ENCODE data around the gene MAP2K5. TPM values are rescaled to one million over a fixed set of nuclear protein-coding genes. Genes with fewer than 3 reads are reported as not detected.

Gene MAP2K5
- total RNA-seq, 1 donor from 2014 or later = 30.7 TPM

DNA sequence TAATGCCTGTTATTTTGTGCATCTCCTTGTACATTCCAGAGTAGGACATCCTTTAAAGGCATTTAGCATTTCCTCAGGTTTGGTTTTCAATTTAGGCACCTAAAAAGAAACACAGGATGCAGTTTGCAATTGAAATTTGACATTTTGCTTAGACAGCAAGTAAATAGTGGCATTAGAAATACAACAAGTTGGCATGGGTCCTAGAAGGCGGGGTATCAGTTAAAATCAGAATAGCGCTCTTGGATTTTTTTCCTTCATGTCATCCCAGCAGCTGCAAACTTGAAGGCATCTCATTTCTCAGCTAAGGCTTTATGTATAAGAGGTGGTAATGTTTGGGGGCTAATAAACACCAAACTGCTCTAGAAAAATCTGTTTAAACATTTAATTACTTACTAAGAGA is 235.3 kb downstream of the MAP2K5 start:
- no peaks in the 10 kb centered on the region for H3K9me3 Mint-ChIP-seq (ENCODE audit: low read depth)
- TF ChIP-seq, protein P1, sequence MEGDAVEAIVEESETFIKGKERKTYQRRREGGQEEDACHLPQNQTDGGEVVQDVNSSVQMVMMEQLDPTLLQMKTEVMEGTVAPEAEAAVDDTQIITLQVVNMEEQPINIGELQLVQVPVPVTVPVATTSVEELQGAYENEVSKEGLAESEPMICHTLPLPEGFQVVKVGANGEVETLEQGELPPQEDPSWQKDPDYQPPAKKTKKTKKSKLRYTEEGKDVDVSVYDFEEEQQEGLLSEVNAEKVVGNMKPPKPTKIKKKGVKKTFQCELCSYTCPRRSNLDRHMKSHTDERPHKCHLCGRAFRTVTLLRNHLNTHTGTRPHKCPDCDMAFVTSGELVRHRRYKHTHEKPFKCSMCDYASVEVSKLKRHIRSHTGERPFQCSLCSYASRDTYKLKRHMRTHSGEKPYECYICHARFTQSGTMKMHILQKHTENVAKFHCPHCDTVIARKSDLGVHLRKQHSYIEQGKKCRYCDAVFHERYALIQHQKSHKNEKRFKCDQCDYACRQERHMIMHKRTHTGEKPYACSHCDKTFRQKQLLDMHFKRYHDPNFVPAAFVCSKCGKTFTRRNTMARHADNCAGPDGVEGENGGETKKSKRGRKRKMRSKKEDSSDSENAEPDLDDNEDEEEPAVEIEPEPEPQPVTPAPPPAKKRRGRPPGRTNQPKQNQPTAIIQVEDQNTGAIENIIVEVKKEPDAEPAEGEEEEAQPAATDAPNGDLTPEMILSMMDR (IDR thresholded peaks at IDR 0.05; ENCODE audit: unreplicated experiment) = no peak
- H3K36me3 Mint-ChIP-seq (ENCODE audit: insufficient read depth) = no peaks in the 10 kb centered on the region
- H3K27ac Mint-ChIP-seq = no peak overlapping the region
- H3K4me1 Mint-ChIP-seq (ENCODE audit: low read depth) = peaks cover 22% of the 10 kb centered on the region
- no peak overlapping the region for H3K4me3 Mint-ChIP-seq (ENCODE audit: low read depth)
- peaks cover 24% of the 10 kb centered on the region for H3K27me3 Mint-ChIP-seq
- no peak for DNase-seq (ENCODE audit: low spot score, unreplicated experiment)

DNA sequence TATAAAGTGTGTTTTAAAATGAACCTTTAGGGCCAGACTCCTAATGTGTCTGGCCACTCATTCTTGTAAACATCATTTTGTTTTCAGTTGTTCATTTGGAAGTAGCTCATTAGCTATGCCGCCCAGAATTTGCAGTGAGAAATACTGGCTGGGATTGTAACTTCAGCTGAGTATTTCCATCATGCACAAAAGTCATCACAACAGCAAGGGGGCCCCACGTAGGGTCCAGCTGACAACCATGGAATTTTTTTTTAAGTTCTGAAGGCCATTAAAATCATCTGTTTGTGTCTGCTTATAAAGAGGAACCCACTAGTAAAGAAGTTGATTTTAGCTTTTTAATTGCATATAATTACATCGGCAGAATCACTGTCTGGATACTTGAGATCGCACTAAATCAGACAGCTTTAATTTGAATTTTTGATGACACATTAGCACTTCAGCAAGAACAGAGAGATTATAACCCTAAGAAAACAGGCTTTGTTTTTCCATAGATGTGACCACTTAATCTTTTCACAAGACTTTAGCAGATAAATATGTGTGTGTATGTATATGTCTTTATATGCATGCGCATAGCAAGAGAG is 236.6 kb downstream of the MAP2K5 start:
- Mint-ChIP-seq H3K36me3 (ENCODE audit: insufficient read depth) (no peaks in the 10 kb centered on the region), H3K27ac (no peak overlapping the region), H3K4me3 (ENCODE audit: low read depth) (no peak overlapping the region), H3K9me3 (ENCODE audit: low read depth) (no peaks in the 10 kb centered on the region), H3K4me1 (ENCODE audit: low read depth) (peaks cover 24% of the 10 kb centered on the region), H3K27me3 (peaks cover 27% of the 10 kb centered on the region)
- TF ChIP-seq, protein P1 (IDR thresholded peaks at IDR 0.05; ENCODE audit: unreplicated experiment) = no peak
- no peak for DNase-seq (ENCODE audit: low spot score, unreplicated experiment)

DNA sequence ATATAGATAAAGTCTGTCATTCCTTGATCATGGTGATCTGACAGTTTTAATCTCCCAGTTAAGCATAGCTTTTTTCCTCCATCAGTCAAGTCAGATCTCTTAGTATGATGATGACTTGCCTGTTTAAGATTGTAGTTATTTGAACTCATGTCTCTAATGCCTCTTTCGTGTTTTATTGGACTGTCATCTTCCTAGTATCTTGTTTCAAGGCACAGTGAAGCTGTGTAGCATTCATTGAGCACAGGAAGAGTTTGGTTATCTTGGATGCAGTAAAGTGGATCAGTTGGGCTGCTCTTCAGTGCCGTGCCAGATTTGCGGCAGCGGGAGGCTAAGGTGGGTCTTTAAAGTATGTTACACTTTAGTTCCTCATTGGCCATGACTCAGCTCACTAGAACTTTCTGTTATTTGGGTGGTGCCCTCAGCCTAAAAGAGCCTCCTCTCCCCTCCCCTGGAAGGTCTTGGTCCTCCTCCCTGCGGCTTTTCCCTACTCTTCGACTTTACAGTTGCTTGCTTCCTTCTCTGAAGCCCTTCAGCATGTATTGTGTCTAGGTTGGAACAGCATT is 237.1 kb downstream of the MAP2K5 start:
- Mint-ChIP-seq H3K9me3 (ENCODE audit: low read depth) (no peaks in the 10 kb centered on the region), H3K27me3 (peaks cover 27% of the 10 kb centered on the region), H3K36me3 (ENCODE audit: insufficient read depth) (no peaks in the 10 kb centered on the region), H3K27ac (no peak overlapping the region), H3K4me1 (ENCODE audit: low read depth) (peaks cover 24% of the 10 kb centered on the region), H3K4me3 (ENCODE audit: low read depth) (no peak overlapping the region)
- TF ChIP-seq, protein P1 (IDR thresholded peaks at IDR 0.05; ENCODE audit: unreplicated experiment) = no peak
- DNase-seq (ENCODE audit: low spot score, unreplicated experiment) = no peak

DNA sequence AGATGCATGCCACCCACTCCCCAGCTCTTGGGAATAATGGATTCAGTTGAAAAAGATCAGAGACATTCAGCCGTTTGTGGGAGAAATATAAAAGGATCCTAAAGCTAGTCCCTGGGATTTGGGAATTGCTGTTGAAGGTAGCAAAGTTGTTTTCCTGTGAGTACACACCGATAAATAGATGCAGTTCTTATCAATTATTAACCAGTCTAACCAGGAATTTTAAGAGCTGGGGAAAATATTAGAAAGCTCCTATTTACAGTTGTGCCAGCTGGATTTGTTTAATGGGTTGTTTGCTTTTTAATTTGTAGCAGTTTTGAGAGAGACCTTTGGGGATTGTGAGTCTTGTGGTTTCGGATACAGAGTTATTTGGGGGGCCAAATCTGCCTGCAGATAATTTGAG is 238.6 kb downstream of the MAP2K5 start:
- H3K4me1 Mint-ChIP-seq (ENCODE audit: low read depth) = peaks cover 29% of the 10 kb centered on the region
- H3K36me3 Mint-ChIP-seq (ENCODE audit: insufficient read depth) = peaks cover 2% of the 10 kb centered on the region
- DNase-seq (ENCODE audit: low spot score, unreplicated experiment) = no peak
- H3K27me3 Mint-ChIP-seq = peaks cover 26% of the 10 kb centered on the region
- TF ChIP-seq, protein P1 (IDR thresholded peaks at IDR 0.05; ENCODE audit: unreplicated experiment) = no peak
- H3K27ac Mint-ChIP-seq = no peak overlapping the region
- H3K9me3 Mint-ChIP-seq (ENCODE audit: low read depth) = no peaks in the 10 kb centered on the region
- no peak overlapping the region for H3K4me3 Mint-ChIP-seq (ENCODE audit: low read depth)

DNA sequence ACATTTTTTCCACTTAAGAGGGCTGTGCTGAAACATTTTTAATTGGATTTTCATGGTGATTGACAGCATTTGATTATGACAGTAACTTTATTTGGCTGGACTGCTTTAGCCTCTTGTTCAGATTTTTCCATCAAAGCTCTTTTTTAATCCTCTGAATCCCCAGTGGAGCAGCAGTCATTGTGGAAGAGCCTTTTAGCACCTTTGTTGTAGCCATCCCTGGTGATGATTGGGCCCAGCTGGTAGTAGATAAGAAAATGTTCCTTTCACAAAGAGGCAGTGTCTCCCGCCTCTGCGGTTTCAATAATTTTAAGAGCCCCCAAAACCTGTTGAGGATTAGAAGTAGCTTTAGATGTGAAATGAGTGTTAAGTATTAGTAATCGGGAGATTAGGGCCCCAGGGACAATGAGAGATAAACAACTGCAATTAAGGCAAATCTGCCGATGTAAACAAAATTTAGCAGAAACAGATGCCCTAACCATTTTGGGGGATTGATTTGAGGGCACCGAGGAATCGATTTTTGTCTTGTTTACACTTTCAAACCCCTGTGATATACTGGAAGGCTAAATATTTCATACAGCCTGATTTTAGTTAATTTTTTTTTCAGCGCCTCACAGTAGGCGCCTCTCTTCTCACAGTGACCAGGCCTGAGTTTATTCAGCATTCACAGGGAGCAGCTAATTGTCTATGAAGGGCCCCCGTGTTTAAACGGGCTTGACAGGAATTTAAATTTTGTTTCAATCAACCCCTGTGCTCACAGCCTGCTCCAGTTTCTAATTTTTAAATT is 239.6 kb downstream of the MAP2K5 start:
- Mint-ChIP-seq H3K27ac (no peak overlapping the region), H3K4me1 (ENCODE audit: low read depth) (peaks cover 31% of the 10 kb centered on the region), H3K27me3 (peaks cover 18% of the 10 kb centered on the region), H3K9me3 (ENCODE audit: low read depth) (no peaks in the 10 kb centered on the region), H3K36me3 (ENCODE audit: insufficient read depth) (peaks cover 2% of the 10 kb centered on the region), H3K4me3 (ENCODE audit: low read depth) (no peak overlapping the region)
- DNase-seq (ENCODE audit: low spot score, unreplicated experiment) = no peak
- TF ChIP-seq, protein P1 (IDR thresholded peaks at IDR 0.05; ENCODE audit: unreplicated experiment) = no peak
